ENCODE measurements around the gene IFT74. TPM values are rescaled to one million over a fixed set of nuclear protein-coding genes. Genes with fewer than 3 reads are reported as not detected.
A peak's percentile ranks its signal among the peaks of the same experiment; 100 is the strongest.

Gene IFT74
- total RNA-seq, 1 donor from 2014 or later, result 5.2 TPM

DNA sequence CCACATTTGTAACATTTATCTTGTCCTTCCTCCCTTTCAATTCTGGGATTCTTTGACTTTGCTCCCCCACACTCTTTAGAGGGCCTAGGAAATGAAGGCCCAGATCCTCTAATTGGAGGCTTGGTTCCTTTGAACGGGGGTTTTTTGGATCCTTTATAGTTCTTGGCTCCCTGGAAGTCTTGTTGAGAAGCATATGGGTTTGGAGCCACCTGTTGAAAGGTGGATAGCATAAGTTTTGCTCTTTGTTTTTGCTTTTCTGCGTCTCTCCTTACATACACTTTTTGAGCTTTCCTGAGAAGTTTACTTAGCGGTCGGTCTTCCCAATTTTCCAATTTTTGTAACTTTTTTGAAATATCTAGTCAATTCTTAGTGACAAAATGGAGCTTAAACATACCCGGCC is 17.8 kb downstream of the IFT74 start:
- ATAC-seq, result no peak

DNA sequence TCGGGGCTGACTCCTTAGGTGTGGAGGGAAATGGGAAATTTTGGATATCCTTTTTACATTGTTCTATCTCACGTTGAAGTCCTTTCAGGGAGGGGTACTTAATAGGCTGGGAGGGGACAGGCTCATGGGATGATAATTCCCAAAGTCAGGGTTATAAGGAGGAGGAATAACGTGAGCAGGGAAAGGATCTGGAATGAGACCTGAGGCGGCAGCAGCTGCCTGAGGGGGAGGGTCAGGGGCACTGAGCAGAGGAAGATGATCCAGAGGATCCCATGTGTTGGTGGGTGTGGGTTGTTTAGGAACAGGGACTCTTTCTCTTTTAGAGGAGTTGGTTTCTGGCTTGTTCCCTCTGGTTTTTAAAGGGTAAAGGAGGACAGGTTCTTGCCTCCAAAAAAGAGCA is 18.7 kb downstream of the IFT74 start:
- no peak for ATAC-seq
- no peak for DNase-seq (ENCODE audit: low spot score)

More for the DNA sequence above, 17.8 kb downstream of the IFT74 start:
- DNase-seq (ENCODE audit: low spot score), result no peak

DNA sequence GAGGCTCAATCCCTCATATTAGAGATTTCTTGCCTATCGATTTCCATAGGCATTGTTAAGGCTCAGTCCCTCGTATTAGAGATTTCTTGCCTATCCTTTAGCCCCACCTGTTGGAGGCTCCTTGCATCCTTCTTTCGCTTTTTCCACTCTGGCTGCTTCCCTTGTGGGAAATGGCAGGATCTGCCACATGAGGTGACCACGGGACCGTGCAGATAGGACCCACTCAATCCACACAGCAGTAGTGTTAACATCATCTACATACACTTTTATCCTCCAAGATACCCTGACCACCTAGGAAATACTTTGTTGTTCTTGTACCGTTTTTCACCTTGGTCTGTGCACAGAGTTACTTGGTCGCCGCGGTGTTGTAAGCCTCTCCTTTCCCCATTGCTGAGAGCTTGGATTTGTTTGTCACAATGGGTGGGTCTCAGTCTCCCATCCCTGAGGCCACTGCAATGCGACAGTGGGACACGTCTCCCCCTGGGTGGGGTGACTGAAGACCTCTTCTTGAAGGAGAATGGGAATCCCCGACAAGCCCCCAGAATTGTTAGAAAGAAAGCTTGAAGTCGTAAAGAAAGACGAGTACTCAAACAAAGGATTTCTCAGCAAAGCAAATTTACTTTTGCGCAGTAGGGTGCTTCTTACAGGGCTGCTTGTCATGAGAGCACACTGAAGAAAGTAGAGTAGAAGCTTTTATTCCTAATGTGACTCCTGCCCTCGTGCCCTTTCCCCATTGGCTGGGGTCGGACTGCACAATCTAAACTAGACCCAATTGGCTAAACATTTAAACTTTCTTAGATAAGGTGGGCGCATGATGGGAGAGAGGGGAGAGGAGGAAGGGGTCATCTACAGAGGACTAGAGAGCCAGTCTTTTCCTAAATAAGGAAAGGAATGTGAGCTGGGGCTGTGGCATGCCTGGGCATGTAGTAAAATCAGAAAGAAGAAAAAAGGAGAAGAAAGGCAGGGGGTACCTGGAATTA is 19.8 kb downstream of the IFT74 start:
- ATAC-seq (peak; percentile 72), DNase-seq (ENCODE audit: low spot score) (no peak)

DNA sequence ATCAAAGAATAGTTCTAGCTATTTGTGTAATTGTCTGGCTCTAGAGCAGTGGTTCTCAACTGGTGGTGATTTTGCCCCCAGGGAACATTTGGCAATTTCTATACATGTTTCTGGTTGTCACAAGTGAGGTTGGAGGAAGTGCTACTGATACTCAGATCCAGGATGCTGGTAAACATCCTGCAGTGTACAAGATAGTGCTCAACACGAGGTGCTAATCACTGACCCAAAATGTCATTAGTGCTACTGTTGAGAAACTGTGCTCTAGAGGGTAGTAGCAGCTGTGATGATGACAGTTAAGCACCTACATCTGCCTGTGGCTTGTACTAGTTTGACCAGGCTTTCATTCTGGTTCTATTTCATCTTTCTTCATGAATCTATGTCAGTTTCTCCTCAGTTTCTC is 27.1 kb downstream of the IFT74 start:
- DNase-seq (ENCODE audit: low spot score) (no peak), ATAC-seq (no peak)

DNA sequence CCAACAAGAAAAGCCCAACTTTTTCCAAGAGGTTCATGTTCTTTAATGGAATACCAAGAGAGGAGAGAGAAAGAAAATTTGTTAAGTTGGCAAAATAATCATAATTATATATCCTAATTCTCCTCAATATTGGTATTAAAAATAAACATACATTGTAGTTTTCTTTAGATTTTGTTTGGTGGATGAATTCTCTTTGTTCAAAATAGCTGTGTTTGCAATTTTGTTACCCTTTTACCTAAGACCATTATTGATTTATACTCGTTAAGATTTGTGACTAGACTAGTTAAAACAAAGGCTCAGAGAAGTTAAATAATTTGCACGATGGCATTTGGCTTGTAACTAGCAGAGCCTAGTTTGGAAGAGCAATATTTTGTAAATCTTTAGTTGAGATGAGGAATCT is 39.6 kb downstream of the IFT74 start:
- DNase-seq (ENCODE audit: low spot score) (no peak), ATAC-seq (no peak)

DNA sequence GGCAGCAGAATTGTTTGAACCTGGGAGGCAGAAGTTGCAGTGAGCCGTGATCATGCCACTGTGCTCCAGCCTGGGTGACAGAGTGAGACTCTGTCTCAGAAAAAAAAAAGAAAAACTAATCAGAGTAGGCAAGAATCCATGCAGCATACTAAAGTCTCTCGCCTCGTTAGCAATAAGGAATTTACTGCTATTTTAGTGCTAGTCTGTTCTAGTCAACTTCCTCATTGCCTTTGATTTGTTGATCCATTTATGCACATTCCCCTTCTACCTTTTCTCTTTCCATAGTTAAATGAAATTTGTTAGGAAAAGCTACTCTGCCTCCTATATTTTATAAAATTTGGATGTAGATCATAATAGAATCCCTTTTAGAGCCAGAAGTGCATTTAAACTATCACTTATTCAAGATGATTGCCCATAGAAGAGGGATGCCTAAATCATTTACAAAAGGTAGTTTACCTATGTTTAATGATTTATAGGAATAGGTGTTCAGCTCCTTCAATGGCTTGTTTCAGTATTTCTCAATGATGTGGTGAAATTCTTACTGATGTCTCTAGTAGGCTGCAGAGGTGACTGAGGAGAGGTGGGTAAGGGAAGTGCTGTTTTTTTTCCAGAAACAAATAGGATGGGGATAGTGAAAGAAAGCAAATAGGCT is 47.3 kb downstream of the IFT74 start:
- ATAC-seq, result peak; percentile 63
- DNase-seq (ENCODE audit: low spot score), result no peak

DNA sequence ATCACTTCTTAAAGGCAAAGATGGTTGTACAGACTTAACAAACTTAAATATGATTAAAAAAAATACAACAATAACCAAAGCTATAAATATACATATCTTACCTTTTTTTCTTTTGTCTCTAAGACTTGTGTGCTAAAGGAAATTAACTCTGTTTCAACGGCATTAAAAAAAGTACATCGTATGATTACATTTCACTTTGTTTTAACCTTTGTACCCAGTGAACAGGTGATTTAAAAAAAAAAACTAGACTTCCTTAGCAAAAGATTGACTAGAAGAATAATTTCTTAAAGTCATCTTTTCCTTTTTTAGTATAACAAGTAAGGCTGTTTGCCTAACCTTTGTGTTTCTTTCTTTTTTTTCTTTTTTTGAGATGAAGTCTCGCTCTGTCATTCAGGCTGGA is 49.3 kb downstream of the IFT74 start, which contains the start of gene LRRC19:
Gene LRRC19, minus strand, starts transcription at position 182 of the 400 bp plus-strand sequence. CDS start 5,978 bp downstream, outside the sequence.
- ATAC-seq, result no peak
- no peak for DNase-seq (ENCODE audit: low spot score)

DNA sequence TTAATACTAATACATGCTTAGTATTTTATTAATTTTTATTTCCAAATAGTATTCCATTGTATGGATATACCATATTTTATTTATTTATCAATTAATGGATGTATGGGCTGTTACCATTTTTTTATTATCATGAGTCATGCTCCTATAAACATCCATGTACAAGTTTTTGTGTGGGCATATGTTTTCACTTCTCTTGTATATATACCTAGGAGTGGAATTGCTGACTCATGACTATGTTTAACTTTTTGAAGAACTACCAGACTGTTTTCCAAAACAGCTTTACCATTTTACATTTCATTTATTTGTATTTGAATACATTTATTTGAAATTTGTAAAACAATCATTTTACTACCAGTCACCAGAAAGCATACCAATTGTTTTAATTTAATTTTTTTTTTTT is 63.4 kb downstream of the IFT74 start:
- no peak for ATAC-seq
- no peak for DNase-seq (ENCODE audit: low spot score)

DNA sequence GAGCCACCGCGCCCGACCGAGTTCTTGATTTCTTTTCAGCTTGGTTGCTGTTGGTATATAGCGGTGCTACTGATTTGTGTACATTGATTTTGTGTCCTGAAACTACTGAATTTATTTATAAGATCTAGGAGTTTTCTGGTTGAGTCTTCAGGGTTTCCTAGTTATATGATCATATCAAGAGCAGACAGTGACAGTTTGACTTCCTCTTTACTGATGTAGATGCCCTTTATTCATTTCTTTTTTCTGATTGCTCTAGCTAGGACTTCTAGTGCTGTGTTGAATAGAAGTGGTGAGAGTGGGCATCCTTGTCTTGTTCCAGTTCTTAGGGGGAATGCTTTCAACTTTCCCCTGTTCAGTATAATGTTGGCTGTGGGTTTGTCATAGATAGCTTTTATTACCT is 66.7 kb downstream of the IFT74 start:
- ATAC-seq, result no peak
- no peak for DNase-seq (ENCODE audit: low spot score)

DNA sequence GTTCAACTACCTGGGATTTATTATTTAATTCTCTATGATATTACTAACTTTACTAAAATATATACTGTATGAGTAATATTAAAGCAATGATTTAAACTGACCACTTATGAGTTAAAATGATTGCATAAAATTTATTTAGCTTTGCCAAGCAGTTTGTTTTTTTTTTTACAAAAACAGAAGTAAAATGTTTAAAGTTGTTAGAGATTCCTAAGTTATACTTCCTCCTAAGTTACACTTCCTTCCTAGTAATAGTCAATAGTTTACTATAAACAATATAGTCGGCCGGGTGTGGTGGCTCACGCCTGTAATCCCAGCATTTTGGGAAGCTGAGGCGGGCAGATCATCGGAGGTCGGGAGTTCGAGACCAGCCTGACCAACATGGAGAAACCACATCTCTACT is 73.0 kb downstream of the IFT74 start:
- DNase-seq (ENCODE audit: low spot score) (no peak), ATAC-seq (no peak)

DNA sequence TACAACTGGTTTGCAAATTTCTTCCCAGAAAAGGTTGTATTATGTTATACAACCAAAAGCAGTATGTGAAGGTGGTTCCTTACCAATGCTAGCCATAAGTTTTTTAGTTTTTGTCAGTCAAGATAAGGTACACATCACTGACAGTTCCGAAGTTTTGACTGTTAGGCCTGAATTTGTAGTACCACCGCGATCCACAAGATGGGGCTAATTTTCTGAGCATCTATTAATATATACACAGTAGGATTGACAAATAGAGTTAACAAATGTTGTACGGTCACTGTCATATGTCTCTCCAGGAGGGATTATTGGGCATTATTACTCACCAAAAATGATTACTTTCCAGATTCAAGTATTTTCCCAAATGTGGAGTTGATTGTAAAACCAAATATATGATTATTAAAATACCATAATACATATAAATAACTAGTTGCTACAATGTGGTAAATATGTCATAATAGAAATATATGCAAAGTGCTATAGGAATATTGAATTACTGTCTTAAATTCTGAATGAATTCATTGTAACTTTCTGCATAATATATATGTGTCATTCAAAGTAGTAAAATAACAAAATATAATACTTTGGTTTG is 77.7 kb downstream of the IFT74 start:
- DNase-seq (ENCODE audit: low spot score) (no peak), ATAC-seq (peak; percentile 83)

DNA sequence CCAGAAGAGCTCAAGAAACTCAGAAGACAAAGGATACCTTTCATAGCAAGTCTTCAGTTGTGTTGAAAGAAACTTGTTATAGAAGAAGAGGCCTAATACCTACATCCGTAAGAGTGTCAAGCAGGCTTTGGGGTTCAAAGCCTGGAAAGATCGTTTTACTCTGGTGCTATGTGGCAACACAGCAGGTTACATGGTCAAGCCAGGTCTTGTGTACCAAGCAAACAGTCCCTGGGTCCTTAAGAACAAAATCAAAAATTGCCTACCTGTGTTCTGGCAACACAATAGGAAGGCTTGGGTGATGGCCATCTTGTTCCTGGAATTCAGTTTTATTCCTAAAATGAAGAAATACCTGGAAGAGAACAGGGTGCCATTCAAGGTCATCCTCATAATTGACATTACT is 81.3 kb downstream of the IFT74 start:
- ATAC-seq (peak; percentile 59), DNase-seq (ENCODE audit: low spot score) (no peak)

DNA sequence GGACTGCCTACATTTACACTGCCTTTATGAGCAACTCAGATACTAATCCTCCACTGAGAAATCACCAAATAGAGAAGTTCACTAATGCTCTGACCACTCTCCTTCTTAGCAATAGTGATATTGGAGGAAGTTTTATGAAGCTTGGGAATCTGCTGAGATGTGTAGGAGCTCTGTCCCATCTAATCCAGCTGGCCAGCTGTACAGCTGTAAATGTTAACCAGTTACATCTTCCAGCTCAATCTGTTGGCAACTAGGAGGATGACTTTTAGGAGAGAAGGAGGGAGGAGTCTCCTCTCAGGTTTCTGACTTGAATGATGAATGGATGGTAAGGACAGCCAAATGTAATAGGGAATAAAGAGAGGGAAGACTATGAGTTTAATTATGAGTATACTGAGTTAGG is 85.5 kb downstream of the IFT74 start:
- no peak for DNase-seq (ENCODE audit: low spot score)
- no peak for ATAC-seq

DNA sequence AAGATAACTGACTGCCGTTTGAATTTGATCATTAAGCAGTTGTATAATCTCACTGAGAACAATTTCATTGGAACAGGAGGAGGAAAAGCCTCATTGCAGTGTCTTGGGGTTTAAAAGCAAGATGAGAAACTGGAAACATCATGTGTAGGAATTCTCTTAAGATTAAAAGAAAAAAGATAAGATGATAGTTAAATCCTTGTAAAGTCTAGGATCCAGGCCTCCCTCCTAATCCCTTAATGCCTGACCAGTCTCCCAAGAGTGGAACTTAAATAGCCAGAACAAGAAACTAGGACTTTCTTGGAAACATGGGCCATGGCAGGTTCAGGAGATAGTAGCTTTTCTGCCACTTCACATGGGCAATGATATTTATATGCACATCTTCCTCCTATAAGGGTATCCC is 86.3 kb downstream of the IFT74 start:
- ATAC-seq (no peak), DNase-seq (ENCODE audit: low spot score) (no peak)

DNA sequence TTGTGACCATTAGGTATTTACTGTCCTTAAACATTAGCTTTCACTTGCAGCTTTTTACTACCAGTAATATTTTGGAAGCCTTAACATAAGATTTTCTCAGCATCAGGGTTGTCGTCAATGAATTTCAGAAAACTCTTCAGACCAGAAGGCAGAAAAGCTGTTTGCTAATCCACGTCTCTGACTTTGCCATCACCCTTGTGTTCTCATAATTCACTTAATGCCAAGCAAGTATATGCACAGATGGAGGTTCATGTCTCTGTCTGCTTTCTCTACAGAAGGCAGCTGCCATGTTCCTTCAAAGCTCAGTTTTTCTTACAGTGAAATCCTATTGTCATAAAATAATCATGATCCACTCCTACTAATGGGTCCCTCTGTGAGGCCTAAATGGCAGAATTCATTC is 87.0 kb downstream of the IFT74 start:
- ATAC-seq, result no peak
- DNase-seq (ENCODE audit: low spot score), result no peak

DNA sequence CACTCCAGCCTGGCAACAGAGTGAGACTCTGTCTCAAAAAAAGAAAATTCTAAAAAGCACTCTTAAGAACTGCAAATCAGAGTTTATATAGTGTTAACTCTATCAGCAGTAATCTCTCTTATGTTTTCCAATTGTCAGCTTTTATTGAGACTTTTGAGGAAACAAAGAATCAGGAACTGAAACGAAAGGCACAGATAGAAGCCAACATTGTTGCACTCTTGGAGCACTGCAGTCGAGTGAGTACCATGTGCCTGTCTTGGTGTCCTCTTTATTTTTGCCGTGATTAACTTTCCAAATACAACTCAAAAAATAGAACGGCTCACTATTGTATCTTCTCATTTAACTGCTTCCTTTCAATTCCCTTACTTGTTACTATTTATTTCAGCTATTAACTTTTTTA is 90.9 kb downstream of the IFT74 start:
- peak; percentile 19 for ATAC-seq

DNA sequence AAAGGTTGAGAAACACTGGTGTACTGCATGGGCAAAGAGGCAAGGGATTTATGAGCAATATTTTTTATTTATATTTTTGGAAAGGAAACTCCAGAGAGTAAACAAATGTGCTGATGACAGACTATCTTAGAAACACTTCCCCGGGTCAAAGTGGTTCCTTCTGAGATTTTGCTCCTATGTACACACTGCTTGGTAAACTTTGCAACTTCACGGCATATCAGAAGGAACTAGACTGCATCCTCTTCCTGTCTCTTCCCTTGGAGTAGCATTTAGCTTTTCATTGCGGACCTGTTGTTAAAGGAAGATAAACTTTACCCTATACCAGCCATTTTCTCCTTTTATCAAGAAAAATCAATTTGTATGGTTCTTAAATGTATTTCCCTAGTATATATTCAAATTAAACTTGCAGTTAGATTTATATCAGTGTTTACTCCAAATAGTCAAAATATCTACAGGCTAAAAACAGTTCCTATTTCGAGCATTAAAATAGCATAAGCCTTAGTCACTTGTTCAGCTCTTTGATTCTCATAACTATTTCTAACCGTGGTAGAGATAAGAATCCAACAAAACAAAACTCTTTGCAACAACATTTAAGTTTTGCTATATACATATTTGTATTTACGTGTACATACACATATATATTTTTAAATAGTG is 97.3 kb downstream of the IFT74 start:
- DNase-seq (ENCODE audit: low spot score) (no peak), ATAC-seq (peak; percentile 71)

More for the DNA sequence above, 90.9 kb downstream of the IFT74 start:
- no peak for DNase-seq (ENCODE audit: low spot score)

DNA sequence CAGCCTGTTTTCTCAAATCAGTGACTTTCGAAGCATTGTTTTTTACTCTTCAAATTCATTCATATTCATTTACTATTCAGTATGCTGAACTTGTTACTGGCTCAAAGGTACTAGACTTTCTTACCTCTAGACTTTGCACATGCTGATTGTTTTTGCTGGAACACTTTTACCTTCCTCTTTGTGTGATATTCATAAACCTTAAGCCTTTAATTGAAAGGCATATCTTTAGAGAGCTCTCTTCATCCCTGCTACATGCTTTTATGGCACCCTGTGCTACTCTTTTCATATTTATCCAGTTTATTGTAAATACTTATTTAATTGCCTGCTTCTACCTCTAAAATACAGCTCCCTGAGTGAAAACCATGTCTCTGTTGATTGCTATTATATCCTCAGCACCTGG is 97.9 kb downstream of the IFT74 start:
- ATAC-seq (no peak), DNase-seq (ENCODE audit: low spot score) (no peak)

DNA sequence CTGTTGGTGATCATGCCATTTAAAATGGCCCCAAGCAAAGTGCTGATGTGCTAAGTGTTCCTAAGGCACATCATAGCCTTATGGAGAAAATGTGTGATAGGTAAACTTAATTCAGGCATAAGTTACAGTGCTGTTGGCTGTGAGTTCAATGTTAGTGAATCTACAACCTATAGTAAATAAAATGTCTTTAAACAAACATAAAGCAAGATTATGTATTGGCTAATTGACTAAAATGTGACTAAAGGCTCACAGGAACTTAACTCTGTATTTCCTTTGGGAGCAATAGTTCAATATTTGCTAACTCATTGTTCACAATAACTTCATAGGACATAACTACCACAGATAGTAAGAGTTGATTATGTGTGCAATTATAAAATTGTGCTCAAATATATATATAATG is 98.6 kb downstream of the IFT74 start:
- no peak for ATAC-seq
- no peak for DNase-seq (ENCODE audit: low spot score)

DNA sequence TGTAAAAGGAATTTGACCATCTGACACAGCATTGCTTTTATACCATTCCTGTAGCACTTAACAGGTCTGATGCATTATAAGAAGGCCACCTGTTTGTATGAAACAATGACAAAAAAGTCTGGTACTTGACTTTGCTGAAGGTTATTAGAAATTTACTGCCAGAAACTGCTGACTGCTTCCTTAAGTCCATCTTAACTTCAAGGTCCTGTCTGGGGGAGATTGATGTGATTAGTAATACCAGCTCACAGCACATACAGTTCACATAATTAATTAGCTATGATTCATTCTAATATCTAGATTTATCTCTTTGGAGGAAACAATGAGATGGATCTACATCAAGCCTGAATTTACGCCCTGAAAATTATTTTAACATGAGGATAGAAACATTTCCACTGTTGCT is 103.2 kb downstream of the IFT74 start:
- no peak for ATAC-seq
- DNase-seq (ENCODE audit: low spot score), result no peak

DNA sequence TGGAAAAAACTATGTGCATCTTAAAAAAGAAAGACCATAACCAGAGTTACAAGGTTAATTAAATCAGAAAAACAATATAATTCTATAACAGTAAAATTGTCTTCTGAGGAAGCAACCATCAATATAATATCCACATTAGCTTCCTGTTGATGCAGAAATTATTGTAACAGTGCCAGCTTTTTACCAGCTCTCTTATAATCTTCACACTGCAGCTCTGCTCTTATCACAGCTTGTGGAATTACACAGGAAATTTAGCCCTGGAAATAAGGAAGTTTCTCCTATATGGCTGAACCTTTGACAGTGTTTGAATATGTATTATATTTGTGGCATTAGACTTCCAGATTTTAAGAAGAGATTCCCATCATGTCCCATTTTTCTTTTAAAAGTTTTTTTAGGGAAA is 103.7 kb downstream of the IFT74 start:
- no peak for ATAC-seq
- DNase-seq (ENCODE audit: low spot score), result no peak

Data from left lobe of liver (tissue), 2 donors.